Nephron progenitor cell (in vitro differentiated cells): Measurements from ENCODE around the gene SLC27A1.

Experiments
- DNase-seq: peaks from one replicate; pipeline ENCODE4 v3.0.0; 2021
- H3K27ac Mint-ChIP-seq: 2 replicates; pipeline ENCODE4 v1.8.0; 2021; ENCODE audit warnings: mild to moderate bottlenecking, moderate library complexity, mixed read lengths
- H3K27me3 Mint-ChIP-seq: 2 replicates; pipeline ENCODE4 v1.8.0; 2021; ENCODE audit warnings: mild to moderate bottlenecking, low read depth, mixed read lengths; ENCODE audit not compliant: poor library complexity
- H3K36me3 Mint-ChIP-seq: 2 replicates; pipeline ENCODE4 v1.8.0; 2021; ENCODE audit warnings: low read depth, mixed read lengths
- H3K4me1 Mint-ChIP-seq: 2 replicates; pipeline ENCODE4 v1.8.0; 2021; ENCODE audit warnings: mixed read lengths
- H3K4me3 Mint-ChIP-seq: 2 replicates; pipeline ENCODE4 v1.8.0; 2021; ENCODE audit warnings: mild to moderate bottlenecking, moderate library complexity, mixed read lengths
- H3K9me3 Mint-ChIP-seq: 2 replicates; pipeline ENCODE4 v1.8.0; 2021; ENCODE audit warnings: mild to moderate bottlenecking, moderate library complexity, mixed read lengths
- TF ChIP-seq, protein P1 (sequence below): fragments of 200-600 bp; sonication (generic); IDR thresholded peaks from 2 replicates; pipeline ENCODE4 v1.5.0; 2021; ENCODE audit warnings: antibody characterized with exemption

SLC27A1 gene

DNA sequence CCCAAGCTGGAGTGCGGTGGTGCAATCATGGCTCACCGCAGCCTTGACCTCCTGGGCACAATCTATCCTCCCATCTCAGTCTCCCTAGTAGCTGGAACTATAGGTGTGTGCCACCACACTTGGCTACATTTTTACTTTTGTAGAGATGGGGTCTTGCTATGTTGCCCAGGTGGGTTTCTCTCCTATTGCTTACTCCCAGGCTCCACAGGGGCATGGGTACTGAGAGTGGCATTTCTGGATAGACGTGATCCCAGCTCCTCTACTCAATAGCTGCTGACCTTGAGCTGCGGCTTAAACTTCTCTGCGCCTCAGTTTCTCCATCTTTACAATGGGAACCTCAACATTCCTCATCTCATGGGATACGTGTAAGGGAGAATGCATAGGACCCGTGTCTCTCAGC is 38.9 kb upstream of the SLC27A1 start:
- no peak for DNase-seq
- H3K27ac Mint-ChIP-seq = no peak overlapping the region

GRCh38 chr19:17435218-17435617 is 35.1 kb upstream of the SLC27A1 start:
- TF ChIP-seq, protein P1, sequence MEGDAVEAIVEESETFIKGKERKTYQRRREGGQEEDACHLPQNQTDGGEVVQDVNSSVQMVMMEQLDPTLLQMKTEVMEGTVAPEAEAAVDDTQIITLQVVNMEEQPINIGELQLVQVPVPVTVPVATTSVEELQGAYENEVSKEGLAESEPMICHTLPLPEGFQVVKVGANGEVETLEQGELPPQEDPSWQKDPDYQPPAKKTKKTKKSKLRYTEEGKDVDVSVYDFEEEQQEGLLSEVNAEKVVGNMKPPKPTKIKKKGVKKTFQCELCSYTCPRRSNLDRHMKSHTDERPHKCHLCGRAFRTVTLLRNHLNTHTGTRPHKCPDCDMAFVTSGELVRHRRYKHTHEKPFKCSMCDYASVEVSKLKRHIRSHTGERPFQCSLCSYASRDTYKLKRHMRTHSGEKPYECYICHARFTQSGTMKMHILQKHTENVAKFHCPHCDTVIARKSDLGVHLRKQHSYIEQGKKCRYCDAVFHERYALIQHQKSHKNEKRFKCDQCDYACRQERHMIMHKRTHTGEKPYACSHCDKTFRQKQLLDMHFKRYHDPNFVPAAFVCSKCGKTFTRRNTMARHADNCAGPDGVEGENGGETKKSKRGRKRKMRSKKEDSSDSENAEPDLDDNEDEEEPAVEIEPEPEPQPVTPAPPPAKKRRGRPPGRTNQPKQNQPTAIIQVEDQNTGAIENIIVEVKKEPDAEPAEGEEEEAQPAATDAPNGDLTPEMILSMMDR = no peak
- Mint-ChIP-seq H3K27me3 (peaks cover 9% of the 10 kb centered on the region), H3K36me3 (peaks cover 18% of the 10 kb centered on the region), H3K9me3 (no peaks in the 10 kb centered on the region), H3K4me1 (no peaks in the 10 kb centered on the region), H3K27ac (peak overlapping the region; percentile 79), H3K4me3 (no peak overlapping the region)
- no peak for DNase-seq

More for the DNA sequence above, 38.9 kb upstream of the SLC27A1 start:
- no peaks in the 10 kb centered on the region for H3K9me3 Mint-ChIP-seq
- H3K4me1 Mint-ChIP-seq = peaks cover 11% of the 10 kb centered on the region
- H3K27me3 Mint-ChIP-seq = no peaks in the 10 kb centered on the region
- TF ChIP-seq, protein P1 = no peak
- H3K4me3 Mint-ChIP-seq = no peak overlapping the region
- H3K36me3 Mint-ChIP-seq = peaks cover 17% of the 10 kb centered on the region

GRCh38 chr19:17436094-17436873 is 34.0 kb upstream of the SLC27A1 start:
- Mint-ChIP-seq H3K4me3 (no peak overlapping the region), H3K36me3 (peaks cover 19% of the 10 kb centered on the region), H3K27me3 (peaks cover 12% of the 10 kb centered on the region), H3K9me3 (peaks cover under 1% of the 10 kb centered on the region), H3K4me1 (no peaks in the 10 kb centered on the region), H3K27ac (no peak overlapping the region)
- no peak for DNase-seq
- TF ChIP-seq, protein P1 = no peak

GRCh38 chr19:17436874-17437267 is 33.5 kb upstream of the SLC27A1 start:
- DNase-seq = no peak
- no peak overlapping the region for H3K4me3 Mint-ChIP-seq
- peaks cover 16% of the 10 kb centered on the region for H3K27me3 Mint-ChIP-seq
- peaks cover 25% of the 10 kb centered on the region for H3K36me3 Mint-ChIP-seq
- H3K4me1 Mint-ChIP-seq = no peaks in the 10 kb centered on the region
- no peak overlapping the region for H3K27ac Mint-ChIP-seq
- TF ChIP-seq, protein P1 = no peak
- H3K9me3 Mint-ChIP-seq = peaks cover 4% of the 10 kb centered on the region

DNA sequence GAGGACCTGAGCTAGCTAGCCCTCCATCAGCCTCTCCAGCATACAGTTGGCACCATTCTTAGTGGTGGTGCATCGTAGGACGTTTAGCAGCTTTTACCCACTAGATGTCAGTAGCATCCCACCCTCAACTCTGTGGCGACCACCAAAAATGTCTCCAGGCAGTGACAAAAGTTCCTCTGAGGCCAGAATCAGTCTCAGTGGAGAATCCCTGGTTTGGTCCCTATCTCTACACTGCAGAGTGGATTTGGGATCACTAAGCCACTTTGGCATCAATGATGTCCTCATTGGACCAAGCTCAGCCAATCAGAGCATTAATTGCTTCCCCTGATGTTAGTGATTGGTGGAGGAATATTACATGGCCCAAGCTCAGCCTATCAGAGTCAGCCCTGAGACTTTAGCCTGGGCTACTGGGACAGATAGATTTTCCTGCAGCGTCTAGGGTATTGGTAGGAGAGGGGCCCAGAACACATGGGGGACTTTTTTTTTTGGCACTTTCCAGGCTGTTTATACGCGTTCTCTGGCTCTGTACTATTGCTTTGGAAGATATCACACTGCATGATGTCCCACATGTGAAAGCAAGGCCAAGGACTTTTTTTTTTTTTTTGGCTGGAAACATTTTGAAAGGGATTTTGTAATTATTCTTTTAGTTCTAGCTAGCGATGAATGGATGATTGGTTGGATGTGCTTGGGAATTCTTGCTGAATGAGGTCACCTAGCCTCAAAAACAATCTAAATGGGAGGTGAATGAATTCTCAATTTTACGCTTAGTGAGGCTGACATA is 28.9 kb upstream of the SLC27A1 start:
- Mint-ChIP-seq H3K4me1 (no peaks in the 10 kb centered on the region), H3K36me3 (peaks cover 8% of the 10 kb centered on the region), H3K27me3 (peaks cover 16% of the 10 kb centered on the region), H3K4me3 (no peak overlapping the region), H3K27ac (no peak overlapping the region), H3K9me3 (peaks cover 4% of the 10 kb centered on the region)
- TF ChIP-seq, protein P1 = peak; percentile 46
- peak; percentile 44 for DNase-seq
